ENCODE results near the gene IGSF9B. TPM values are rescaled to one million over a fixed set of nuclear protein-coding genes. Genes with fewer than 3 reads are reported as not detected.

The IGSF9B gene
- total RNA-seq, 1 donor from 2014 or later = 8.4 TPM

DNA sequence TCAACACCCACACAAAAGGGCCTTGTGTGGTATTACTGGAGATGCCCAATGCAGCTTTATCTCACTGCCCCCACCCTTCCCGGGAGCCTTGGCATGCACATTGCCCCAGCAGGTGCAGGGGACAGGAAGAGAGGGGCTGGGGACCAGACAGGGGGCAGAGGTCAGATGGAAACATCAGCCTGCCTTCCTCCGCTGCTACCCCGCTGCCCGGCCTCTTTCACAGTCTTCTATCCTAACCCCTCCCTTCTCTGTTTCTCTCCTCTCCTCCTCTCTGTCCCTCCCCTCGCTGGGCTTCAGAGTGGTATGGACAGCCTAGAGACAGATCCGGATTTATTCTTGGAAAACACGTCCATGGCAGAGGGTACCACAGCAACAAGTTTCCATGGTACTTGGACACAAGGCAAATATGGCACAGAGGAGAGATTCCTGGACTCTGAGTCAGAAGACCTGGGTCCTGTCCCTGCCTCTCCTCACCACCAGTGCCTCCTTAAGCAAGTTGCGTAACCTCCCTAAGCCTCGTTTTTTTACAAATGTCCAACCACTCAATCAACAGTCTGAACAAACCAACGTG lies 8.3 kb upstream of the IGSF9B start:
- peaks cover 12% of the 10 kb centered on the region for H3K4me1 Mint-ChIP-seq (ENCODE audit: low read depth)
- no peak for DNase-seq (ENCODE audit: low spot score)
- no peak overlapping the region for H3K27ac Mint-ChIP-seq (ENCODE audit: unreplicated experiment)
- no peak overlapping the region for H3K4me3 Mint-ChIP-seq (ENCODE audit: unreplicated experiment)
- no peaks in the 10 kb centered on the region for H3K9me3 Mint-ChIP-seq (ENCODE audit: low read depth)
- no peaks in the 10 kb centered on the region for H3K36me3 Mint-ChIP-seq (ENCODE audit: low read depth)
- H3K27me3 Mint-ChIP-seq (ENCODE audit: low read depth) = peaks cover 41% of the 10 kb centered on the region
- TF ChIP-seq, protein P1, sequence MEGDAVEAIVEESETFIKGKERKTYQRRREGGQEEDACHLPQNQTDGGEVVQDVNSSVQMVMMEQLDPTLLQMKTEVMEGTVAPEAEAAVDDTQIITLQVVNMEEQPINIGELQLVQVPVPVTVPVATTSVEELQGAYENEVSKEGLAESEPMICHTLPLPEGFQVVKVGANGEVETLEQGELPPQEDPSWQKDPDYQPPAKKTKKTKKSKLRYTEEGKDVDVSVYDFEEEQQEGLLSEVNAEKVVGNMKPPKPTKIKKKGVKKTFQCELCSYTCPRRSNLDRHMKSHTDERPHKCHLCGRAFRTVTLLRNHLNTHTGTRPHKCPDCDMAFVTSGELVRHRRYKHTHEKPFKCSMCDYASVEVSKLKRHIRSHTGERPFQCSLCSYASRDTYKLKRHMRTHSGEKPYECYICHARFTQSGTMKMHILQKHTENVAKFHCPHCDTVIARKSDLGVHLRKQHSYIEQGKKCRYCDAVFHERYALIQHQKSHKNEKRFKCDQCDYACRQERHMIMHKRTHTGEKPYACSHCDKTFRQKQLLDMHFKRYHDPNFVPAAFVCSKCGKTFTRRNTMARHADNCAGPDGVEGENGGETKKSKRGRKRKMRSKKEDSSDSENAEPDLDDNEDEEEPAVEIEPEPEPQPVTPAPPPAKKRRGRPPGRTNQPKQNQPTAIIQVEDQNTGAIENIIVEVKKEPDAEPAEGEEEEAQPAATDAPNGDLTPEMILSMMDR (IDR thresholded peaks at IDR 0.05) = no peak

DNA sequence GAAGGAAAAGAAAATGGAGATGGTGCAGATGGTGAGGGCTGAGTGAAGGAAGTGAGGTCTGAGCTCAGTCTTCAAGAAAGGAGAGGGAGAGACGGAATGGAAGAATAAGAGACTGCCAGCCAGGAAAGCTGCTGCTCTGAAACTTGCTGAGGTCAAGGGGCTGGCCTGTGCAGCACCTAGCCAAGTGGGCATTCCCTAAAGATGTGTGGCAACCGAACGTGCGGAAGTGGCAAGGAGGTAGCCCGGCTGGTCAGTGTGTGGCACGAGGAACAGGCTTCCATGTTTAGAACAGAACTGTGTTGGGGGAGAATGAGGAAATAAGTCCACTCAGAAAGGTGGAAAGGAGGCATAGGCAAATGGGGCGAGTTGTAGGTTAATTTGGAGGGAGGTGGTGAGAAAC lies 7.6 kb upstream of the IGSF9B start:
- peaks cover 12% of the 10 kb centered on the region for H3K4me1 Mint-ChIP-seq (ENCODE audit: low read depth)
- H3K36me3 Mint-ChIP-seq (ENCODE audit: low read depth) = no peaks in the 10 kb centered on the region
- no peak overlapping the region for H3K4me3 Mint-ChIP-seq (ENCODE audit: unreplicated experiment)

DNA sequence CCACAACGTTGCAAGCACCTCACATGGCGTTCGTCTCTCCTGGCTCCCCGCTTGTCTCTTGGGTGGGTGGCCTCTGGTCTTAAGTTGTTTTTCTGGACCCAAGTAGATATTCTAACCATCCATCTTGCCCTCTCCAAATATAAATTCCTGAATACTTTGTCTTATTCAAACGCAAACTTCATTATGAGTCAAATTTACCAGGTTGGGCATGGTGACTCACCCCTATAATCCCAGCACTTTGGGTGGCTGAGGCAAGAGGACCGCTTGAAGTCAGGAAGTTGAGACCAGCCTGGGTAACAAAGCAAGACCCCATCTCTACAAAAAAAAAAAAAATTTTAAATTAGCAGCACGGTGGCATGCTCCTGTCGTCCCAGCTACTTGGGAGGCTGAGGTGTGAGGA lies 5.1 kb upstream of the IGSF9B start:
- H3K27ac Mint-ChIP-seq (ENCODE audit: unreplicated experiment) = no peak overlapping the region
- H3K4me1 Mint-ChIP-seq (ENCODE audit: low read depth) = peaks cover 25% of the 10 kb centered on the region
- no peaks in the 10 kb centered on the region for H3K36me3 Mint-ChIP-seq (ENCODE audit: low read depth)
- H3K9me3 Mint-ChIP-seq (ENCODE audit: low read depth) = no peaks in the 10 kb centered on the region
- H3K4me3 Mint-ChIP-seq (ENCODE audit: unreplicated experiment) = no peak overlapping the region
- TF ChIP-seq, protein P1 (IDR thresholded peaks at IDR 0.05) = no peak
- peaks cover 34% of the 10 kb centered on the region for H3K27me3 Mint-ChIP-seq (ENCODE audit: low read depth)
- DNase-seq (ENCODE audit: low spot score) = no peak

More for the DNA sequence above, 7.6 kb upstream of the IGSF9B start:
- Mint-ChIP-seq H3K9me3 (ENCODE audit: low read depth) (no peaks in the 10 kb centered on the region), H3K27me3 (ENCODE audit: low read depth) (peaks cover 38% of the 10 kb centered on the region), H3K27ac (ENCODE audit: unreplicated experiment) (no peak overlapping the region)
- TF ChIP-seq, protein P1 (IDR thresholded peaks at IDR 0.05) = no peak
- DNase-seq (ENCODE audit: low spot score) = no peak

DNA sequence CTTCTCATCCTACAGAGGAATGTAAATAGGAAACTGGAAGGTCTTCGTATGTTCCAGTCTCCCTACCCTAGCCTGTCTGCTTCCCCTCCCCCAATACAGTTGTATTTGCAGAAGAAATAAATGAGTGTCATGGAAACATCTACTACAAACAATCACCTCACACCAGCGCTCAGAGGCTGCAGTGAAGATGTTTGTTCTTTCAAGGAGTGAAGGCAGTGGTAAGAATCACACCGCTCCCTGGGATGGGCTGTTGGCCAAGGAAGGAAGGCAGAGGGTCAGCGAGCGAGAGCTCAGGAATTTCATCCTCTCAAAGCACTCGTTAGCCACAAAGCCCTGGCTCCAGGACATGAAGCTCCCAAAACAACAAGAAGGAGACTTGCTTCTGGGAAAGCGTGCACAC lies 1.1 kb upstream of the IGSF9B start:
- Mint-ChIP-seq H3K9me3 (ENCODE audit: low read depth) (no peaks in the 10 kb centered on the region), H3K4me1 (ENCODE audit: low read depth) (peaks cover 31% of the 10 kb centered on the region), H3K36me3 (ENCODE audit: low read depth) (no peaks in the 10 kb centered on the region), H3K27me3 (ENCODE audit: low read depth) (peaks cover 34% of the 10 kb centered on the region), H3K4me3 (ENCODE audit: unreplicated experiment) (peak overlapping the region; percentile 83), H3K27ac (ENCODE audit: unreplicated experiment) (no peak overlapping the region)
- TF ChIP-seq, protein P1 (IDR thresholded peaks at IDR 0.05) = no peak
- DNase-seq (ENCODE audit: low spot score) = no peak

DNA sequence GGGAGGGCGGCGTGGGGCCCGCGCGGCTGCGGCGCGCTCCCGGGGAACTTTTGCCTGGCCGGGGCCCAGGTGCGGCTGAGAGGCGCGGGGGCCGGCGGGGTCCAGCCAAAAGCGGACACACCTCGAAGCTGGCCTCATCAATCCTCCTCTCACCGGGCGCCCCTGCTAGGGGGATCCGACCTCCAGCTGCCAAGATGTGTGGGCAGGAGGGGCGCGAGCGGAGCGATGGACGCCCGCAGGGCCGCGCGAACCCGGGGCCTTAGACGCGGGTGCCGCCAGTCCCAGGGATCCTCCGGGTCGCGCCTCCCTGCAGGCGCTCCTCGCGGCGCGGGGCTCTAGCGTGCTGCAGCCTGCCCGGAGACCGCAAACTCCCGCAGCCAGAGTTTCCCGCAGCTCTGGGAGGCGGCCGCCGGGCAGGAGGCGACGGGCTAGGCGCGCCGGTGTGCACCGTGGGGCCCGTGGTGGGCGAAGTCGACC lies 785 bp downstream of the IGSF9B start:
- TF ChIP-seq, protein P1 (IDR thresholded peaks at IDR 0.05) = no peak
- Mint-ChIP-seq H3K27me3 (ENCODE audit: low read depth) (peaks cover 30% of the 10 kb centered on the region), H3K36me3 (ENCODE audit: low read depth) (no peaks in the 10 kb centered on the region), H3K27ac (ENCODE audit: unreplicated experiment) (no peak overlapping the region), H3K4me3 (ENCODE audit: unreplicated experiment) (peak overlapping the region; percentile 35), H3K4me1 (ENCODE audit: low read depth) (peaks cover 48% of the 10 kb centered on the region), H3K9me3 (ENCODE audit: low read depth) (no peaks in the 10 kb centered on the region)
- DNase-seq (ENCODE audit: low spot score) = no peak

All from chondrocyte (in vitro differentiated cells).